OCI-LY7 (cell line): ENCODE measurements around the gene NOS3.

Source experiments
- CTCF ChIP-seq: fragments of 200-600 bp; sonication (generic); conservative IDR thresholded peaks from 2 replicates; pipeline ENCODE4 v1.5.1; 2014; ENCODE audit warnings: mild to moderate bottlenecking, antibody characterized with exemption, low read length, moderate library complexity, mixed read lengths
- EZH2phosphoT487 ChIP-seq: fragments of 200-600 bp; sonication (generic); IDR thresholded peaks from 2 replicates; pipeline ENCODE4 v1.6.1; 2018; ENCODE audit warnings: low read depth, borderline replicate concordance, mild to moderate bottlenecking, mixed run types, antibody characterized with exemption, low read length, moderate library complexity, mixed read lengths

- no peak for TF ChIP-seq CTCF
- no peak for TF ChIP-seq EZH2phosphoT487
Observed at GRCh38 chr7:151014950-151015349, 24.1 kb downstream of the NOS3 start.
